MM.1S (cell line): ENCODE measurements around the gene SMR3A.

Experiments
- DNase-seq: peaks from one replicate; pipeline ENCODE4 v3.0.0-alpha.2; 2015
- H2AFZ ChIP-seq: fragments of 300-600 bp; sonication (generic); 2 replicates; pipeline ENCODE4 v1.6.0; 2016; ENCODE audit warnings: antibody characterized with exemption, low read length
- H3F3A ChIP-seq: fragments of 300-600 bp; sonication (generic); 2 replicates; pipeline ENCODE4 v1.6.1; 2016; ENCODE audit warnings: mild to moderate bottlenecking, antibody characterized with exemption, low read length, moderate library complexity, mixed read lengths; ENCODE audit not compliant: insufficient read depth
- H3K27ac ChIP-seq: fragments of 300-600 bp; sonication (generic); 2 replicates; pipeline ENCODE4 v1.5.1; 2016; ENCODE audit warnings: mild to moderate bottlenecking, low read length
- H3K27me3 ChIP-seq: fragments of 300-600 bp; sonication (generic); replicated peaks from 2 replicates; pipeline ENCODE4 v1.6.0; 2016; ENCODE audit warnings: low read length; ENCODE audit not compliant: insufficient read depth
- H3K36me3 ChIP-seq: fragments of 300-600 bp; sonication (generic); replicated peaks from 2 replicates; pipeline ENCODE4 v1.6.1; 2016; ENCODE audit warnings: mild to moderate bottlenecking, low read length, mixed read lengths; ENCODE audit not compliant: insufficient read depth
- H3K4me1 ChIP-seq: fragments of 300-600 bp; sonication (generic); 2 replicates; pipeline ENCODE4 v1.6.1; 2016; ENCODE audit warnings: low read length, mixed read lengths
- H3K4me2 ChIP-seq: fragments of 300-600 bp; sonication (generic); 2 replicates; pipeline ENCODE4 v1.6.0; 2016; ENCODE audit warnings: low read depth, low read length
- H3K4me3 ChIP-seq: fragments of 300-600 bp; sonication (generic); 2 replicates; pipeline ENCODE4 v1.5.1; 2016; ENCODE audit warnings: low read length, mixed read lengths
- H3K79me2 ChIP-seq: fragments of 300-600 bp; sonication (generic); 2 replicates; pipeline ENCODE4 v1.6.1; 2016; ENCODE audit warnings: mixed run types, low read length, mixed read lengths
- H3K9ac ChIP-seq: fragments of 300-600 bp; sonication (generic); 2 replicates; pipeline ENCODE4 v1.6.1; 2016; ENCODE audit warnings: low read length, mixed read lengths
- H3K9me2 ChIP-seq: fragments of 300-600 bp; sonication (generic); replicated peaks from 2 replicates; pipeline ENCODE4 v1.6.1; 2016; ENCODE audit warnings: mild to moderate bottlenecking, low read length, mixed read lengths; ENCODE audit not compliant: insufficient read depth
- H3K9me3 ChIP-seq: fragments of 300-600 bp; sonication (generic); replicated peaks from 2 replicates; pipeline ENCODE4 v1.6.1; 2016; ENCODE audit warnings: mild to moderate bottlenecking, low read length, mixed read lengths; ENCODE audit not compliant: insufficient read depth
- H4K20me1 ChIP-seq: fragments of 300-600 bp; sonication (generic); 2 replicates; pipeline ENCODE4 v1.6.1; 2016; ENCODE audit warnings: mild to moderate bottlenecking, low read length, moderate library complexity, mixed read lengths; ENCODE audit not compliant: insufficient read depth
- EZH2 ChIP-seq: fragments of 300-600 bp; sonication (generic); optimal IDR thresholded peaks from 2 replicates; pipeline ENCODE3; 2017; ENCODE audit warnings: low read depth, mild to moderate bottlenecking, antibody characterized with exemption, low read length, mixed read lengths
- EZH2phosphoT487 ChIP-seq: fragments of 300-600 bp; sonication (generic); IDR thresholded peaks from 2 replicates; pipeline ENCODE4 v1.6.1; 2018; ENCODE audit warnings: antibody characterized with exemption, low read length
- TF ChIP-seq, protein P1 (sequence below): fragments of 300-600 bp; sonication (generic); IDR thresholded peaks from 2 replicates; pipeline ENCODE4 v1.5.1; 2016; ENCODE audit warnings: antibody characterized with exemption, low read length, mixed read lengths

The SMR3A gene

DNA sequence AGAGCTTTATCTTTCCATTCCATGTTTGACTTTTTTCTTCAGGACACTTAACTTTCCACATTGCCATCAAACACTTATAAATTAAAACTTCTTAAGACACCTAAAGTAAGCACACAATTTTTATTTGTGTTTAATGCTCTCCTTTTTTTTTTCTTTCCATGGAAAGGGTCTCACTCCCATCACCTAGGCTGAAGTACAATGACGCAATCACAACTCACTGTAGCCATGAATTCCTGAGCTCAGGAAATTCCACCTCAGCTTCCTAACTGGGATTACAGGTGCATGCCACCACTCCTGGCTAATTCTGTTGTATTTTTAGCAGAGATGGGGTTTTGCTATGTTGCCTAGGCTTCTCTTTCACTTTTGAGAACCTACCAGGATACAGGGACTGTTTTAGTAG, 7.3 kb downstream of the SMR3A start:
- Histone ChIP-seq H3K27me3 (no peaks in the 10 kb centered on the region), H3K4me1 (no peaks in the 10 kb centered on the region), H3K9me3 (no peaks in the 10 kb centered on the region), H4K20me1 (no peaks in the 10 kb centered on the region), H3K9me2 (no peaks in the 10 kb centered on the region), H3K4me2 (no peak overlapping the region), H3K79me2 (no peaks in the 10 kb centered on the region), H3K4me3 (no peak overlapping the region), H3F3A (no peaks in the 10 kb centered on the region), H3K36me3 (no peaks in the 10 kb centered on the region), H3K9ac (no peak overlapping the region), H3K27ac (no peak overlapping the region), H2AFZ (no peak overlapping the region)
- TF ChIP-seq, protein P1, sequence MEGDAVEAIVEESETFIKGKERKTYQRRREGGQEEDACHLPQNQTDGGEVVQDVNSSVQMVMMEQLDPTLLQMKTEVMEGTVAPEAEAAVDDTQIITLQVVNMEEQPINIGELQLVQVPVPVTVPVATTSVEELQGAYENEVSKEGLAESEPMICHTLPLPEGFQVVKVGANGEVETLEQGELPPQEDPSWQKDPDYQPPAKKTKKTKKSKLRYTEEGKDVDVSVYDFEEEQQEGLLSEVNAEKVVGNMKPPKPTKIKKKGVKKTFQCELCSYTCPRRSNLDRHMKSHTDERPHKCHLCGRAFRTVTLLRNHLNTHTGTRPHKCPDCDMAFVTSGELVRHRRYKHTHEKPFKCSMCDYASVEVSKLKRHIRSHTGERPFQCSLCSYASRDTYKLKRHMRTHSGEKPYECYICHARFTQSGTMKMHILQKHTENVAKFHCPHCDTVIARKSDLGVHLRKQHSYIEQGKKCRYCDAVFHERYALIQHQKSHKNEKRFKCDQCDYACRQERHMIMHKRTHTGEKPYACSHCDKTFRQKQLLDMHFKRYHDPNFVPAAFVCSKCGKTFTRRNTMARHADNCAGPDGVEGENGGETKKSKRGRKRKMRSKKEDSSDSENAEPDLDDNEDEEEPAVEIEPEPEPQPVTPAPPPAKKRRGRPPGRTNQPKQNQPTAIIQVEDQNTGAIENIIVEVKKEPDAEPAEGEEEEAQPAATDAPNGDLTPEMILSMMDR: no peak
- TF ChIP-seq EZH2 (no peak), EZH2phosphoT487 (no peak)
- no peak for DNase-seq

DNA sequence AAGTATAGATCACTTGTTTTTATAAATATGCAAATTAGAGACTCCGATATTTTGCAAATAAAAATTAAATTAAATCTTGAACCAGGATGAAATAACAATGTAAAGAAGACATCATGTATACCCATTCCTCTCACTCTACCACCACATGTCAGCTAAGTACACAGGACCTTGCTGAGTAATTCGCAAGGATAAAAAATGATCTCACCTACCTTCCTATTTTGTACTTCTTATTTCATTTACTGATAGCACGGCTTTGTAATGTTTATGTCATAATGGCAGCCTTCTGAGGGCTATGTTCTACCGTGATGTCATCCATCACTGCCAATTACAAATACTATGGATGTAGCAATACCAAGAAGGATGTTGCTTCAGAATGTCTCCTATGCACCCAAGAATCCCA, 11.4 kb downstream of the SMR3A start:
- Histone ChIP-seq H3F3A (no peaks in the 10 kb centered on the region), H3K4me2 (no peak overlapping the region), H3K4me1 (no peaks in the 10 kb centered on the region), H3K36me3 (no peaks in the 10 kb centered on the region), H3K9ac (no peak overlapping the region), H4K20me1 (no peaks in the 10 kb centered on the region), H3K9me2 (no peaks in the 10 kb centered on the region), H3K27me3 (no peaks in the 10 kb centered on the region), H3K79me2 (no peaks in the 10 kb centered on the region), H3K27ac (no peak overlapping the region), H3K9me3 (no peaks in the 10 kb centered on the region), H3K4me3 (no peak overlapping the region), H2AFZ (no peak overlapping the region)
- TF ChIP-seq EZH2 (no peak), EZH2phosphoT487 (no peak)
- TF ChIP-seq, protein P1: no peak
- no peak for DNase-seq

DNA sequence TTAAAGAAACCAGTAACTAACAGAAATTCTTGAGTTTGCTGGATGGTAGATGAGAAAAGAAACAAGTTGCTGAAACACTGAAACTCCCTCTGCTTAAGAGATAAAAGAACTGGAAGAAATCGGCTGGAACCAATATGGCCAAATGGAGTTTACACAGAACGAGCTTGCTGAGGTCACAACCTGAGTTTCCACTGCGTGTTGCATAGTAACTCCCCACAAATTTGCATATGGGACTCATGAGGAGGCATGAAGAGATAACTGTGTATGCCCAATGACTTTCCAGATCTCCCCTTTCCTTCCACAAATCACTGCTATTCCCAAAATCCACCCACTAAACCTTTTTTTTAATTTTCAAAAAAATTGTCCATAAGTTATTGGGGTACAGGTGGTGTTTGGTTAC, 12.2 kb downstream of the SMR3A start:
- H3K4me1 ChIP-seq: no peaks in the 10 kb centered on the region

More for the DNA sequence above, 12.2 kb downstream of the SMR3A start:
- no peaks in the 10 kb centered on the region for H3K36me3 ChIP-seq
- no peak overlapping the region for H3K9ac ChIP-seq
- H3K9me2 ChIP-seq: no peaks in the 10 kb centered on the region
- no peak for DNase-seq
- H4K20me1 ChIP-seq: no peaks in the 10 kb centered on the region
- H3K4me3 ChIP-seq: no peak overlapping the region
- H3F3A ChIP-seq: no peaks in the 10 kb centered on the region
- no peak for TF ChIP-seq EZH2phosphoT487
- TF ChIP-seq, protein P1: no peak
- no peak for TF ChIP-seq EZH2
- H3K27ac ChIP-seq: no peak overlapping the region
- H3K9me3 ChIP-seq: no peaks in the 10 kb centered on the region
- H3K79me2 ChIP-seq: no peaks in the 10 kb centered on the region
- no peaks in the 10 kb centered on the region for H3K27me3 ChIP-seq
- H2AFZ ChIP-seq: no peak overlapping the region
- no peak overlapping the region for H3K4me2 ChIP-seq
